ENCODE measurements around the gene TMEM156.

TMEM156 gene

DNA sequence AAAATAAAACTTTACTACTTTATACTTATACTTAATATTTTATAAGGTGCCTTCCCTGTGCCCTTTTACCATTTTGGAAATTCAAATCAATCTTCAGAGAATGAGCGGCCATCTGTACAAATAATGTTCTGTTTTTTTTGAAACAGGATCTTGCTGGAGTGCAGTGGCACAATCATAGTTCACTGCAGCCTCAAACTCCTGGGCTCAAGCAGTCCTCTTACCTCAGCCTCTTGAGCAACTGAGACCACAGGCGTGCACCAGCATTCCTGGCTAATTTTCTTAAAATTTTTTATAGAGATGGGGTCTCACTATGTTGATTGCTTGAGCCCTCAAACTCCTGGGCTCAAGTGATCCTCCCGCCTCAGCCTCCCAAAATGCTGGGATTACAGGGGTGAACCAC, 111.1 kb downstream of the TMEM156 start:
- no peak for DNase-seq

DNA sequence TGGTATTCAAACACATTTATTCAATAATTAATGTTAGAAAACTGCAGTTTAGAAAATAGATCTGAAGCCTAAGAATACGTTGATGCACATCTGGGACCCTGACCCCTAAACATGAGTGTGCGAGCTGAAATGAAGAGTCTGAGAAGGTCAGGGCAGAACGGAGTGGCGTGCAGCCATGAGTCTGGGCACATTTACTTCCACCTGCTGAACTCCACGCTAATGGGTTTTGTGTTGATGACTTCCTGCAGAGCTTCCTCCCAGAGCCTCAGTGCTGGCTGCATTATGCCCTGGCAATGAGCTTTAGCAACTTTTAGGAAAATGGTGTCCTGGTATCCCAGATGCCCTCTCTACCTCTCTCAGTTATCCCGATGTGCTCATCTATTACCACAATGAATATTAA, 111.5 kb downstream of the TMEM156 start:
- DNase-seq: no peak

DNA sequence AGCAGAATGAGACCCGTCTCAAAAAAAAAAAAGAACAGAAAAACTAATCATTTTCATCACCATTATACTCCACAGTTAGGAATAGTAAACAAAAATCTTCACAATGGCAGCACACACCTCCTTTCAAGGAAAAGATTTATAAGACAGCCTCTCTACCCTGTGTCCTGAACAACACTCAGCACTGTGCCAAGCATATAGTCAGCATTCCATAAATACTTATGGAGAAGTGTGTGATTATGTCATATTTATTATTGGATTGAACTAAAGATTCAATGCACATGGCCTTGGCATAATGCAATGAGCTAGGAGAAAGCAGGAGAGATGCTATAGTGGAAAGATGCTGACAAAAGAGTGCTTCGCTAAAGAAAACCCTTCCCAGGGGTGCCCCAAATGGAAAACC, 112.0 kb downstream of the TMEM156 start:
- DNase-seq: no peak

DNA sequence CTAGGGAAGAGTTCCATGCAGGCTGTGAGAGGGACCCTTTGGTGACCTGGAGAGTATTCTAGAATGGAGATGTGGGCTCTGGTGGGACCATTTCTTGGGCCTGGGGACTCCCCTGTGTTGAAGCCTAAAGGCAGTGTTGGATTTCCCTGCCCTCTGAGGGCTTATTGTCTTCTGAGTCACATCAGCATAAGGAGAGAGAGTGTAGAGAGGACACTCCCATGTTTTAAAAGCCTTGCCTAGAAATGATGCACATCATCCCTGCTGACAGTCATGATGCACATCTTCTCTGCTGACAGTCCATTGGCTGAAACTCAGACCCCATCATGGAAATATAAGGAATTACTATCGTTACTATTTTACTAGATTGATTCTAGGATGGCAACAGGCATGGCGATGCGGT, 112.7 kb downstream of the TMEM156 start:
- DNase-seq: no peak

DNA sequence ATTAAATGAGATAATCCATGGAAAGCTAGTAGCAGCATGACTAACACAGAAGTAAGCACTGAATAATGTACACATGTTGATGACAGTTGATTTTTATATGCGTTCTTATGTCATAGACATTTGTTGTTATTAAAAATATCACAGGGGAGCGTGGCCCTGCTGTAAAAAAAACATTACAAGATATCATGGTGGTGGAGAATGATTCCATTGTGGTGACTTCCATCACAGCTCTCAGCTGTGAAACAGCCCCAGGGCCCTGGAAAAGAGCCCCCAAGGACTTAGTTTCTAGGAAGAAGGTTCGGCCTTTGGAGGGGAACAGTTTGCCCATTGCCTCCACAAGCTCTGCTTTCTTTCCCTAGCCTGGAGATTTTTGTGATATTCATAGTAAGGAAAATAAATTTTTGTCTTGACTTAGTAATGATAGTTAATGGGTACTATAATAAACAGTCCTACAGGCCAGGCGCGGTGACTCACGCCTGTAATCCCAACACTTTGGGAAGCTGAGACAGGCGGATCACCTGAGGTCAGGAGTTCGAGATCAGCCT, 114.7 kb downstream of the TMEM156 start:
- DNase-seq: no peak

All from OCI-M1 (cell line).